Keratinocyte (primary cell): Measurements from ENCODE around the gene IFITM10. TPM values are rescaled to one million over a fixed set of nuclear protein-coding genes. Genes with fewer than 3 reads are reported as not detected.

ENCODE experiments used
- DNase-seq: peaks from one replicate; pipeline ENCODE4 v3.0.0-alpha.2; 2011; ENCODE audit warnings: low read depth, missing footprints, low spot score
- FAIRE-seq: peaks from 2 replicates; lab custom pipeline; 2011; peaks lifted over from hg19 to GRCh38; lab: Jason Lieb, UNC
- H2AFZ ChIP-seq: 2 replicates; pipeline ENCODE4 v1.6.0; 2012; ENCODE audit warnings: low read length, control low read depth, inconsistent platforms; ENCODE audit not compliant: control insufficient read depth
- H3K27ac ChIP-seq: 2 replicates; pipeline ENCODE4 v1.5.1; 2011; ENCODE audit warnings: low read length; ENCODE audit not compliant: control insufficient read depth, insufficient read depth
- H3K27me3 ChIP-seq: 3 replicates; pipeline ENCODE4 v1.6.0; 2011; ENCODE audit warnings: low read length; ENCODE audit not compliant: control insufficient read depth, insufficient read depth; ENCODE audit errors: extremely low read depth
- H3K36me3 ChIP-seq, 2 experiments: 2 replicates in 1 of 2; 3 replicates in 1 of 2; pipeline ENCODE4 v1.5.1; 2011; ENCODE audit warnings: low read length in 2 of 2, mild to moderate bottlenecking in 1 of 2; ENCODE audit not compliant: control insufficient read depth in 2 of 2, insufficient read depth in 2 of 2; ENCODE audit errors: extremely low read depth in 1 of 2
- H3K4me1 ChIP-seq: 3 replicates; pipeline ENCODE4 v1.5.1; 2011; ENCODE audit warnings: low read length; ENCODE audit not compliant: control insufficient read depth, insufficient read depth; ENCODE audit errors: extremely low read depth
- H3K4me2 ChIP-seq: 3 replicates; pipeline ENCODE4 v1.6.0; 2011; ENCODE audit warnings: low read depth, low read length; ENCODE audit not compliant: control insufficient read depth, insufficient read depth; ENCODE audit errors: extremely low read depth
- H3K4me3 ChIP-seq, 3 experiments: fragments of 200-600 bp in 1 of 3; sonication (generic) in 1 of 3; 2 replicates in 2 of 3; 3 replicates in 1 of 3; pipeline ENCODE4 v1.5.1; 2011 to 2016; ENCODE audit warnings: low read length in 3 of 3, mild to moderate bottlenecking in 3 of 3, control low read depth in 2 of 3, inconsistent platforms in 1 of 3, low read depth in 1 of 3, mixed read lengths in 1 of 3, mixed run types in 1 of 3, moderate library complexity in 1 of 3; ENCODE audit not compliant: control insufficient read depth in 2 of 3, insufficient read depth in 2 of 3; ENCODE audit errors: extremely low read depth in 1 of 3
- H3K79me2 ChIP-seq: 2 replicates; pipeline ENCODE4 v1.6.0; 2012; ENCODE audit warnings: low read length; ENCODE audit not compliant: control insufficient read depth, insufficient read depth
- H3K9ac ChIP-seq: 3 replicates; pipeline ENCODE4 v1.6.0; 2011; ENCODE audit warnings: low read length; ENCODE audit not compliant: control insufficient read depth, insufficient read depth; ENCODE audit errors: extremely low read depth
- H3K9me1 ChIP-seq: 3 replicates; pipeline ENCODE4 v1.6.0; 2011; ENCODE audit warnings: low read length; ENCODE audit not compliant: control insufficient read depth, insufficient read depth; ENCODE audit errors: extremely low read depth
- H3K9me3 ChIP-seq: 2 replicates; pipeline ENCODE4 v1.5.1; 2012; ENCODE audit warnings: low read depth, low read length; ENCODE audit not compliant: control insufficient read depth
- H4K20me1 ChIP-seq: 3 replicates; pipeline ENCODE4 v1.6.0; 2011; ENCODE audit warnings: low read length; ENCODE audit not compliant: control insufficient read depth, insufficient read depth; ENCODE audit errors: extremely low read depth
- EZH2 ChIP-seq: IDR thresholded peaks from one replicate; pipeline ENCODE4 v1.6.1; 2012; ENCODE audit warnings: inconsistent platforms, mild to moderate bottlenecking, low read length, moderate library complexity
- dilution Hi-C: fragments of 300-500 bp; cut with MboI; formaldehyde crosslinking; loops from one replicate; pipeline ENCODE4 v1.7.0; 2020; ENCODE audit warnings: low sequenced_read_pairs; ENCODE audit not compliant: extremely low pct_ligation_motif_present
- polyA plus RNA-seq, 5 experiments: library from polyadenylated mRNA; depleted of rRNA in 3 of 5; stranded (reverse) in 3 of 5; stranded (forward) in 1 of 5; unstranded in 1 of 5; fragments of >200 nt; gene quantifications; 1 replicate in 1 of 5; 2 replicates in 3 of 5; 3 replicates in 1 of 5; pipeline versions ENCODE4 v1.2.1 to v1.2.3, GENCODE V29; 2011 to 2012; ENCODE audit warnings: missing spikeins in 2 of 5, low read depth in 1 of 5, low replicate concordance in 1 of 5
- TF ChIP-seq, protein P1 (sequence below), 3 experiments: IDR thresholded peaks in 1 of 3; conservative IDR thresholded peaks in 1 of 3; optimal IDR thresholded peaks in 1 of 3; 2 replicates in 2 of 3; 3 replicates in 1 of 3; pipeline versions ENCODE3 to v1.5.1; 2011; ENCODE audit warnings: low read length in 3 of 3, mild to moderate bottlenecking in 3 of 3, moderate library complexity in 2 of 3, control low read depth in 1 of 3, inconsistent platforms in 1 of 3; ENCODE audit not compliant: insufficient read depth in 2 of 3; ENCODE audit errors: extremely low read depth in 1 of 3

Gene IFITM10
- polyA plus RNA-seq, 1 donor (not counting 4 experiments of a cell fraction or from before 2014, with no cell fraction given) = 0.14 TPM

- Histone ChIP-seq H4K20me1 (no peaks in the 10 kb centered on the region), H3K4me1 (no peaks in the 10 kb centered on the region), H3K27ac (no peak overlapping the region), H2AFZ (no peak overlapping the region), H3K27me3 (peaks cover 58% of the 10 kb centered on the region), H3K36me3 (no peaks in the 10 kb centered on the region), H3K4me2 (no peak overlapping the region), H3K9me3 (peaks cover 2% of the 10 kb centered on the region), H3K9ac (no peak overlapping the region), H3K4me3 (no peak overlapping the region), H3K79me2 (no peaks in the 10 kb centered on the region), H3K9me1 (no peaks in the 10 kb centered on the region)
- TF ChIP-seq EZH2 = no peak
- TF ChIP-seq, protein P1, sequence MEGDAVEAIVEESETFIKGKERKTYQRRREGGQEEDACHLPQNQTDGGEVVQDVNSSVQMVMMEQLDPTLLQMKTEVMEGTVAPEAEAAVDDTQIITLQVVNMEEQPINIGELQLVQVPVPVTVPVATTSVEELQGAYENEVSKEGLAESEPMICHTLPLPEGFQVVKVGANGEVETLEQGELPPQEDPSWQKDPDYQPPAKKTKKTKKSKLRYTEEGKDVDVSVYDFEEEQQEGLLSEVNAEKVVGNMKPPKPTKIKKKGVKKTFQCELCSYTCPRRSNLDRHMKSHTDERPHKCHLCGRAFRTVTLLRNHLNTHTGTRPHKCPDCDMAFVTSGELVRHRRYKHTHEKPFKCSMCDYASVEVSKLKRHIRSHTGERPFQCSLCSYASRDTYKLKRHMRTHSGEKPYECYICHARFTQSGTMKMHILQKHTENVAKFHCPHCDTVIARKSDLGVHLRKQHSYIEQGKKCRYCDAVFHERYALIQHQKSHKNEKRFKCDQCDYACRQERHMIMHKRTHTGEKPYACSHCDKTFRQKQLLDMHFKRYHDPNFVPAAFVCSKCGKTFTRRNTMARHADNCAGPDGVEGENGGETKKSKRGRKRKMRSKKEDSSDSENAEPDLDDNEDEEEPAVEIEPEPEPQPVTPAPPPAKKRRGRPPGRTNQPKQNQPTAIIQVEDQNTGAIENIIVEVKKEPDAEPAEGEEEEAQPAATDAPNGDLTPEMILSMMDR (optimal IDR thresholded peaks at IDR 0.05 in 1 of 3, IDR thresholded peaks at IDR 0.05 in 1 of 3, conservative IDR thresholded peaks at IDR 0.05 in 1 of 3; ENCODE audit: extremely low read depth in 1 of 3, insufficient read depth in 2 of 3, low read length in 3 of 3) = no peak
- dilution Hi-C loops = no loop called here
- FAIRE-seq = no peak
- DNase-seq = no peak
These were observed 18.8 kb downstream of the IFITM10 start for GRCh38 chr11:1731451-1732059.

DNA sequence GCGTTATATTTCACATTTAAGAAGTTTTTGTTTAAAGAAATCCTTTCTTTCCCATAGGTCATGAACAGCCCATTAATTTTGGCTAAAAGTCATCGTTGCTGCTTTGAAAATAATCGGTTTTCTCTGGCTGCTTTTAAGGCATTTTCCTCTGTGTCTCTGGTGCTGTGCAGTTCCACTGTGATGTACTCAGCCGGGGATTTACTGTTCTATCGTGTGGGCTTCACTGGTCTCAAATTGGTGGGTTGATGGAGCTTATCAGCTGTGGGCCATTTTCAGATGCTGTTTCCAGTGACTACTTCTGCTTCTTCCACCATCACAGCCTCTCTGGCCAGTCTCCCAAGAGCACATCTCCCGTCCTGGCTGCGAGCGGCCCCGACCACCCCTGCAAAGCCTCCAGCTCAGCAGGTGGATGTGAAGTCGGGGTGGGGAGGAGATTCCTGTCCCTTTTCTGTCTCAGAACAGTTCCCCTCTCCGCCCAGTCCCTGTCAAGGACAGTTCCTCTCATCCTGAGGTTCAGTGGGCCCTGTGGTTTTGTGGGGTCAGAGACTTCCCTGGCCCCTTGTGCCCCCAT is 20.3 kb downstream of the IFITM10 start:
- peaks cover 57% of the 10 kb centered on the region for H3K27me3 ChIP-seq
- FAIRE-seq = no peak
- dilution Hi-C loops = no loop called here

More for the DNA sequence above, 20.3 kb downstream of the IFITM10 start:
- TF ChIP-seq, protein P1 (optimal IDR thresholded peaks at IDR 0.05 in 1 of 3, IDR thresholded peaks at IDR 0.05 in 1 of 3, conservative IDR thresholded peaks at IDR 0.05 in 1 of 3; ENCODE audit: extremely low read depth in 1 of 3, insufficient read depth in 2 of 3, low read length in 3 of 3) = no peak
- TF ChIP-seq EZH2 = no peak
- Histone ChIP-seq H3K4me2 (no peak overlapping the region), H3K4me3 (no peak overlapping the region), H2AFZ (no peak overlapping the region), H3K27ac (no peak overlapping the region), H3K9ac (no peak overlapping the region), H3K79me2 (no peaks in the 10 kb centered on the region), H3K9me1 (no peaks in the 10 kb centered on the region), H4K20me1 (no peaks in the 10 kb centered on the region), H3K9me3 (no peaks in the 10 kb centered on the region), H3K4me1 (no peaks in the 10 kb centered on the region), H3K36me3 (no peaks in the 10 kb centered on the region)
- no peak for DNase-seq
